Activated T-cell treated with anti-CD3 and anti-CD28 coated beads for 4 hours (primary cell): Measurements from ENCODE around the gene AMACR.
"Not testable (repeated sequence)": the region's sequence is repeated elsewhere in the genome, so short reads cannot be mapped to it uniquely, and the experiment has no call there.

Experiments
- DNase-seq: peaks from one replicate; pipeline ENCODE4 v3.0.0-alpha.2; 2020

The AMACR gene

DNA sequence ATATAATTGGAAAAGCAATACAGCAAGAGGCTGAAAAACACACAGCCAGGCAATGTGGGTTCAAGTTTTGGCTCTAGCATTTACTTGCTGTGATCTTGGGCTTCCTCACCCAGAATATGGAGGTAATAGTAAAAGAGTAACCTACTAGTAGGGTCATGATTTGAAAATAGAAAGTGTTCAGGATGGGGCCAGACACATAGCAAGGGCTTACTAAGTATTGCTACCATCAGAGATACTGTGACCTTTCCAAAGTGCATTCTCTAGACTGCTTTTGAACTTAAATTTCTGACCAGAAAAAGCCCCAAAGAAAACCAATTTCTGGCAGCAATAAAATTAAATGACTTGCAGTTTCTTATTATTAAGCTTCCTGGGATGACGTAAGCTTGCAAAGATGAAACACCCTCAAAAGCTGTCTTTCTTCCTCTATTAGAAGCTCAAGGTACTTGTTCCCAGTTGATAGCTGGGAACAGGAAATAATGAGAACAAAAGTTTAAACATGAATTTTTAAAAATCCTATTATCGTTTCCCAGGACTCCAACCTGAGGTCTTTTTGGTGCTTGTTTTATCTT, 43.6 kb downstream of the AMACR start:
- no peak for DNase-seq

- no peak for DNase-seq
These were observed 49.7 kb downstream of the AMACR start for GRCh38 chr5:33958176-33958575.

- no peak for DNase-seq
These were observed 50.2 kb downstream of the AMACR start for GRCh38 chr5:33957577-33958150.

DNA sequence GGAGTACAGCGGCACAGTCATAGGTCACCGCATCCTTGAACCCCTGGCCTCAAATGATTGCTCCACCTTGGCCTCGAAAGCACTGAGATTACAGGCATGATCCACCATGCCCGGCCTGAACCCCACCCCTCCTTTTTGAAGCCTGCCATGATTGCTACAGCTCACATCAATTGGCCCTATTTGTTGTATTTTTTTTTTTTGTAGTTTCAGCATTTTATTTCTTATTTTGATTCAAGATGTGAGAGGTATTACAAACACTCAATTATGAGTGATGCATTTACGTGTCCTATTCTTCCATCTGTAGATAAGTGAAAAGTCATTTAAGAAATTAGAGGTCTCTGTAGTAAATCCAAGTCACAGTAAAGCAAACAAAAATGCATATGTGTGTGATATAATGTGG, 55.7 kb downstream of the AMACR start:
- not testable (repeated sequence) for DNase-seq

GRCh38 chr5:33944543-33945132, 63.2 kb downstream of the AMACR start:
- no peak for DNase-seq

GRCh38 chr5:33941090-33941489, 66.8 kb downstream of the AMACR start:
- no peak for DNase-seq

DNA sequence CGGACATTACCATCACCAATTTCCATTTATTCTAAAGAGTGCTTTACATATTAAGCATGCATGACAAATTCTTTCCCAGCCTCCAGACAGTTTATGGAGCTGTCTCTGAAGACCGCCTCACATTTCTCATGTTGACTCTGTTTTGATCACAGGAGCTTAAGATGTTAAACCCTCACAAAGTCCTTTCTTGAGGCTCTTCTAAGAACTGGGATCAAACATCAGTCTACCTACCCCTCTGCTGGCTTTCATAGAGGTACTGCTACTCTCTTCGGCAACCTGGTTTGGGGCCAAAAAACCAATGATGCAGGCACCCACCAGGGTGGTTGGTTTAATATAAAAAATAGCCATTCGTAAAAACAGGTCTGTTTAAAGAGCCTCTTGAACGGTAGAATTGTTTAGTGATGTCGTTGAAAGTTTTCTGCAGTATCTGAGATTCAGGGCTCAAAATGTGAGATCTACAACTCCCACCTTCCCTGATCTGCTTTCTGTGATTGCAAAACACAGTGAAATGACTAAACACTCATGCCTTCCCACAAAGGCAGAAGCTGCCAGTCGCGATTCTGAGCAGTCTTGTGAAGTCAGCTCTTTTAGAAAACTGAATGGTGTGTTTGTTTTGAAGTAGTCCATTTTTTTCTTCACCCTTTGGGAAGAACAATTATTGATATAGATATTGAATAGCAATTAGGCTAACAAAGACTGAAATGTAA, 68.1 kb downstream of the AMACR start:
- DNase-seq = no peak

GRCh38 chr5:33938881-33939280, 69.0 kb downstream of the AMACR start:
- DNase-seq = no peak

- no peak for DNase-seq
These were observed 69.4 kb downstream of the AMACR start for GRCh38 chr5:33938507-33938796.

DNA sequence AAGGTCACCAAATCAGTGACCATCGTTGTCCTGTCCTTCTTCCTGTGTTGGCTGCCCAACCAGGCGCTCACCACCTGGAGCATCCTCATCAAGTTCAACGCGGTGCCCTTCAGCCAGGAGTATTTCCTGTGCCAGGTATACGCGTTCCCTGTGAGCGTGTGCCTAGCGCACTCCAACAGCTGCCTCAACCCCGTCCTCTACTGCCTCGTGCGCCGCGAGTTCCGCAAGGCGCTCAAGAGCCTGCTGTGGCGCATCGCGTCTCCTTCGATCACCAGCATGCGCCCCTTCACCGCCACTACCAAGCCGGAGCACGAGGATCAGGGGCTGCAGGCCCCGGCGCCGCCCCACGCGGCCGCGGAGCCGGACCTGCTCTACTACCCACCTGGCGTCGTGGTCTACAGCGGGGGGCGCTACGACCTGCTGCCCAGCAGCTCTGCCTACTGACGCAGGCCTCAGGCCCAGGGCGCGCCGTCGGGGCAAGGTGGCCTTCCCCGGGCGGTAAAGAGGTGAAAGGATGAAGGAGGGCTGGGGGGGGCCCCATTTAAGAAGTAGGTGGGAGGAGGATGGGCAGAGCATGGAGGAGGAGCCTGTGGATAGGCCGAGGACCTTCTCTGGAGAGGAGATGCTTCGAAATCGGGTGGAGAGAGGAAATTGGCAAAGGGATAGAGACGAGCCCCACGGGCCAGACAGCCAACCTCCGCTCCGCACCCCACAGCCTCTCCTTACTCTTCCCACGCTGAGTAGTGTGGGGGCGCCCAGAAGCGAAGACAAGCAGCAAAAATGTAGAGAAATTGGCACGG, 69.9 kb downstream of the AMACR start:
- DNase-seq = no peak

DNA sequence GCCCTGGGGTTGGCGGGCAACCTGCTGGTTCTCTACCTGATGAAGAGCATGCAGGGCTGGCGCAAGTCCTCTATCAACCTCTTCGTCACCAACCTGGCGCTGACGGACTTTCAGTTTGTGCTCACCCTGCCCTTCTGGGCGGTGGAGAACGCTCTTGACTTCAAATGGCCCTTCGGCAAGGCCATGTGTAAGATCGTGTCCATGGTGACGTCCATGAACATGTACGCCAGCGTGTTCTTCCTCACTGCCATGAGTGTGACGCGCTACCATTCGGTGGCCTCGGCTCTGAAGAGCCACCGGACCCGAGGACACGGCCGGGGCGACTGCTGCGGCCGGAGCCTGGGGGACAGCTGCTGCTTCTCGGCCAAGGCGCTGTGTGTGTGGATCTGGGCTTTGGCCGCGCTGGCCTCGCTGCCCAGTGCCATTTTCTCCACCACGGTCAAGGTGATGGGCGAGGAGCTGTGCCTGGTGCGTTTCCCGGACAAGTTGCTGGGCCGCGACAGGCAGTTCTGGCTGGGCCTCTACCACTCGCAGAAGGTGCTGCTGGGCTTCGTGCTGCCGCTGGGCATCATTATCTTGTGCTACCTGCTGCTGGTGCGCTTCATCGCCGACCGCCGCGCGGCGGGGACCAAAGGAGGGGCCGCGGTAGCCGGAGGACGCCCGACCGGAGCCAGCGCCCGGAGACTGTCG, 70.7 kb downstream of the AMACR start:
- no peak for DNase-seq

DNA sequence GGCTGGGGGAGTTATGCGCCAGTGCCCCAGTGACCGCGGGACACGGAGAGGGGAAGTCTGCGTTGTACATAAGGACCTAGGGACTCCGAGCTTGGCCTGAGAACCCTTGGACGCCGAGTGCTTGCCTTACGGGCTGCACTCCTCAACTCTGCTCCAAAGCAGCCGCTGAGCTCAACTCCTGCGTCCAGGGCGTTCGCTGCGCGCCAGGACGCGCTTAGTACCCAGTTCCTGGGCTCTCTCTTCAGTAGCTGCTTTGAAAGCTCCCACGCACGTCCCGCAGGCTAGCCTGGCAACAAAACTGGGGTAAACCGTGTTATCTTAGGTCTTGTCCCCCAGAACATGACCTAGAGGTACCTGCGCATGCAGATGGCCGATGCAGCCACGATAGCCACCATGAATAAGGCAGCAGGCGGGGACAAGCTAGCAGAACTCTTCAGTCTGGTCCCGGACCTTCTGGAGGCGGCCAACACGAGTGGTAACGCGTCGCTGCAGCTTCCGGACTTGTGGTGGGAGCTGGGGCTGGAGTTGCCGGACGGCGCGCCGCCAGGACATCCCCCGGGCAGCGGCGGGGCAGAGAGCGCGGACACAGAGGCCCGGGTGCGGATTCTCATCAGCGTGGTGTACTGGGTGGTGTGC, 71.4 kb downstream of the AMACR start, which contains the start of gene RXFP3:
TSS of gene RXFP3 (plus strand) at position 6 of the 636 bp plus-strand sequence. CDS start at position 361, 355 bp downstream.
- DNase-seq = no peak
